Measurements from ENCODE around the gene BAIAP2L1.

The BAIAP2L1 gene

GRCh38 chr7:98376711-98377110, 24.2 kb downstream of the BAIAP2L1 start:
- H3K4me1 ChIP-seq (ENCODE audit: control insufficient read depth, insufficient read depth, low read length, poor library complexity, severe bottlenecking): no peaks in the 10 kb centered on the region
- 75% methylated on average over 2 of the region's 6 CpGs; no CpG with 5 or more reads in 1 of the 2 experiments for WGBS, 2 experiments (ENCODE audit: insufficient coverage in 2 of 2)
- H3K9me3 ChIP-seq (ENCODE audit: control insufficient read depth, low read length): no peaks in the 10 kb centered on the region
- H3K36me3 ChIP-seq (ENCODE audit: control insufficient read depth, insufficient read depth, low read length): no peaks in the 10 kb centered on the region
- H3K4me3 ChIP-seq (ENCODE audit: extremely low read depth, insufficient read depth, low read length, poor library complexity, severe bottlenecking): no peak overlapping the region
- H3K27ac ChIP-seq (ENCODE audit: low read depth, low read length, severe bottlenecking): no peak overlapping the region

GRCh38 chr7:98375664-98376063, 25.2 kb downstream of the BAIAP2L1 start:
- H3K36me3 ChIP-seq (ENCODE audit: control insufficient read depth, insufficient read depth, low read length): no peaks in the 10 kb centered on the region
- no peaks in the 10 kb centered on the region for H3K9me3 ChIP-seq (ENCODE audit: control insufficient read depth, low read length)
- no peak overlapping the region for H3K27ac ChIP-seq (ENCODE audit: low read depth, low read length, severe bottlenecking)
- no peak overlapping the region for H3K4me3 ChIP-seq (ENCODE audit: extremely low read depth, insufficient read depth, low read length, poor library complexity, severe bottlenecking)
- H3K4me1 ChIP-seq (ENCODE audit: control insufficient read depth, insufficient read depth, low read length, poor library complexity, severe bottlenecking): no peaks in the 10 kb centered on the region
- WGBS, 2 experiments (ENCODE audit: insufficient coverage in 2 of 2): 100% methylated on average over 2 of the region's 7 CpGs; no CpG with 5 or more reads in 1 of the 2 experiments

- Histone ChIP-seq H3K9me3 (ENCODE audit: control insufficient read depth, low read length) (no peaks in the 10 kb centered on the region), H3K36me3 (ENCODE audit: control insufficient read depth, insufficient read depth, low read length) (no peaks in the 10 kb centered on the region), H3K4me1 (ENCODE audit: control insufficient read depth, insufficient read depth, low read length, poor library complexity, severe bottlenecking) (peaks cover 1% of the 10 kb centered on the region), H3K4me3 (ENCODE audit: extremely low read depth, insufficient read depth, low read length, poor library complexity, severe bottlenecking) (no peak overlapping the region), H3K27ac (ENCODE audit: low read depth, low read length, severe bottlenecking) (no peak overlapping the region)
- 85 to 94% methylated on average over 3 of the region's 3 CpGs for WGBS, 2 experiments (ENCODE audit: insufficient coverage in 2 of 2)
Measured at GRCh38 chr7:98374285-98374680, 26.6 kb downstream of the BAIAP2L1 start.

GRCh38 chr7:98372993-98373392, 27.9 kb downstream of the BAIAP2L1 start:
- Histone ChIP-seq H3K27ac (ENCODE audit: low read depth, low read length, severe bottlenecking) (no peak overlapping the region), H3K36me3 (ENCODE audit: control insufficient read depth, insufficient read depth, low read length) (no peaks in the 10 kb centered on the region), H3K4me3 (ENCODE audit: extremely low read depth, insufficient read depth, low read length, poor library complexity, severe bottlenecking) (no peak overlapping the region), H3K9me3 (ENCODE audit: control insufficient read depth, low read length) (no peaks in the 10 kb centered on the region), H3K4me1 (ENCODE audit: control insufficient read depth, insufficient read depth, low read length, poor library complexity, severe bottlenecking) (peaks cover 6% of the 10 kb centered on the region)
- 100% methylated on average over 1 to 3 of the region's 3 CpGs for WGBS, 2 experiments (ENCODE audit: insufficient coverage in 2 of 2)

- H3K4me1 ChIP-seq (ENCODE audit: control insufficient read depth, insufficient read depth, low read length, poor library complexity, severe bottlenecking): peaks cover 6% of the 10 kb centered on the region
- WGBS, 2 experiments (ENCODE audit: insufficient coverage in 2 of 2): 100% methylated on average over 4 to 6 of the region's 7 CpGs
- H3K9me3 ChIP-seq (ENCODE audit: control insufficient read depth, low read length): no peaks in the 10 kb centered on the region
- no peak overlapping the region for H3K27ac ChIP-seq (ENCODE audit: low read depth, low read length, severe bottlenecking)
- H3K36me3 ChIP-seq (ENCODE audit: control insufficient read depth, insufficient read depth, low read length): peaks cover 2% of the 10 kb centered on the region
- no peak overlapping the region for H3K4me3 ChIP-seq (ENCODE audit: extremely low read depth, insufficient read depth, low read length, poor library complexity, severe bottlenecking)
Measured at GRCh38 chr7:98369726-98370125, 31.2 kb downstream of the BAIAP2L1 start.

GRCh38 chr7:98368716-98369115, 32.2 kb downstream of the BAIAP2L1 start:
- Histone ChIP-seq H3K9me3 (ENCODE audit: control insufficient read depth, low read length) (no peaks in the 10 kb centered on the region), H3K27ac (ENCODE audit: low read depth, low read length, severe bottlenecking) (no peak overlapping the region), H3K4me3 (ENCODE audit: extremely low read depth, insufficient read depth, low read length, poor library complexity, severe bottlenecking) (no peak overlapping the region), H3K4me1 (ENCODE audit: control insufficient read depth, insufficient read depth, low read length, poor library complexity, severe bottlenecking) (peaks cover 6% of the 10 kb centered on the region), H3K36me3 (ENCODE audit: control insufficient read depth, insufficient read depth, low read length) (peaks cover 2% of the 10 kb centered on the region)
- 93 to 94% methylated on average over 6 to 8 of the region's 8 CpGs for WGBS, 2 experiments (ENCODE audit: insufficient coverage in 2 of 2)

- H3K27ac ChIP-seq (ENCODE audit: low read depth, low read length, severe bottlenecking): no peak overlapping the region
- H3K4me3 ChIP-seq (ENCODE audit: extremely low read depth, insufficient read depth, low read length, poor library complexity, severe bottlenecking): no peak overlapping the region
- H3K4me1 ChIP-seq (ENCODE audit: control insufficient read depth, insufficient read depth, low read length, poor library complexity, severe bottlenecking): peaks cover 8% of the 10 kb centered on the region
- H3K36me3 ChIP-seq (ENCODE audit: control insufficient read depth, insufficient read depth, low read length): peaks cover 2% of the 10 kb centered on the region
- 91 to 94% methylated on average over 6 of the region's 6 CpGs for WGBS, 2 experiments (ENCODE audit: insufficient coverage in 2 of 2)
- H3K9me3 ChIP-seq (ENCODE audit: control insufficient read depth, low read length): no peaks in the 10 kb centered on the region
Measured at GRCh38 chr7:98366562-98366938, 34.3 kb downstream of the BAIAP2L1 start.

GRCh38 chr7:98365863-98366561, 34.9 kb downstream of the BAIAP2L1 start:
- H3K4me3 ChIP-seq (ENCODE audit: extremely low read depth, insufficient read depth, low read length, poor library complexity, severe bottlenecking): no peak overlapping the region
- 96 to 100% methylated on average over 6 to 9 of the region's 11 CpGs for WGBS, 2 experiments (ENCODE audit: insufficient coverage in 2 of 2)
- no peaks in the 10 kb centered on the region for H3K9me3 ChIP-seq (ENCODE audit: control insufficient read depth, low read length)
- H3K4me1 ChIP-seq (ENCODE audit: control insufficient read depth, insufficient read depth, low read length, poor library complexity, severe bottlenecking): peaks cover 8% of the 10 kb centered on the region
- no peak overlapping the region for H3K27ac ChIP-seq (ENCODE audit: low read depth, low read length, severe bottlenecking)
- peaks cover 2% of the 10 kb centered on the region for H3K36me3 ChIP-seq (ENCODE audit: control insufficient read depth, insufficient read depth, low read length)

GRCh38 chr7:98364220-98364619, 36.7 kb downstream of the BAIAP2L1 start:
- H3K4me1 ChIP-seq (ENCODE audit: control insufficient read depth, insufficient read depth, low read length, poor library complexity, severe bottlenecking): peaks cover 13% of the 10 kb centered on the region
- no peak overlapping the region for H3K27ac ChIP-seq (ENCODE audit: low read depth, low read length, severe bottlenecking)
- 90 to 97% methylated on average over 6 to 8 of the region's 8 CpGs for whole genome bisulfite sequencing, 2 experiments (ENCODE audit: insufficient coverage in 2 of 2)
- no peaks in the 10 kb centered on the region for H3K9me3 ChIP-seq (ENCODE audit: control insufficient read depth, low read length)
- H3K36me3 ChIP-seq (ENCODE audit: control insufficient read depth, insufficient read depth, low read length): peaks cover 2% of the 10 kb centered on the region
- no peak overlapping the region for H3K4me3 ChIP-seq (ENCODE audit: extremely low read depth, insufficient read depth, low read length, poor library complexity, severe bottlenecking)

- peaks cover 10% of the 10 kb centered on the region for H3K4me1 ChIP-seq (ENCODE audit: control insufficient read depth, insufficient read depth, low read length, poor library complexity, severe bottlenecking)
- no peak overlapping the region for H3K27ac ChIP-seq (ENCODE audit: low read depth, low read length, severe bottlenecking)
- WGBS, 2 experiments (ENCODE audit: insufficient coverage in 2 of 2): 80% methylated on average over 2 of the region's 4 CpGs; no CpG with 5 or more reads in 1 of the 2 experiments
- H3K9me3 ChIP-seq (ENCODE audit: control insufficient read depth, low read length): no peaks in the 10 kb centered on the region
- peaks cover 2% of the 10 kb centered on the region for H3K36me3 ChIP-seq (ENCODE audit: control insufficient read depth, insufficient read depth, low read length)
- H3K4me3 ChIP-seq (ENCODE audit: extremely low read depth, insufficient read depth, low read length, poor library complexity, severe bottlenecking): no peak overlapping the region
Measured at GRCh38 chr7:98362517-98362916, 38.4 kb downstream of the BAIAP2L1 start.

Data from mesodermal cell (in vitro differentiated cells).